HG02970 (cell line): ENCODE data around the gene MUC12.
"Not testable (repeated sequence)": the region's sequence is repeated elsewhere in the genome, so short reads cannot be mapped to it uniquely, and the experiment has no call there.

Experiments
- ATAC-seq: cut with Tn5 transposase; IDR thresholded peaks from one replicate; pipeline ENCODE4 v1.9.1; 2021; ENCODE audit warnings: mild to moderate bottlenecking, moderate library complexity, moderate number of reproducible peaks; ENCODE audit not compliant: unreplicated experiment, low FRiP score

The MUC12 gene, protein sequence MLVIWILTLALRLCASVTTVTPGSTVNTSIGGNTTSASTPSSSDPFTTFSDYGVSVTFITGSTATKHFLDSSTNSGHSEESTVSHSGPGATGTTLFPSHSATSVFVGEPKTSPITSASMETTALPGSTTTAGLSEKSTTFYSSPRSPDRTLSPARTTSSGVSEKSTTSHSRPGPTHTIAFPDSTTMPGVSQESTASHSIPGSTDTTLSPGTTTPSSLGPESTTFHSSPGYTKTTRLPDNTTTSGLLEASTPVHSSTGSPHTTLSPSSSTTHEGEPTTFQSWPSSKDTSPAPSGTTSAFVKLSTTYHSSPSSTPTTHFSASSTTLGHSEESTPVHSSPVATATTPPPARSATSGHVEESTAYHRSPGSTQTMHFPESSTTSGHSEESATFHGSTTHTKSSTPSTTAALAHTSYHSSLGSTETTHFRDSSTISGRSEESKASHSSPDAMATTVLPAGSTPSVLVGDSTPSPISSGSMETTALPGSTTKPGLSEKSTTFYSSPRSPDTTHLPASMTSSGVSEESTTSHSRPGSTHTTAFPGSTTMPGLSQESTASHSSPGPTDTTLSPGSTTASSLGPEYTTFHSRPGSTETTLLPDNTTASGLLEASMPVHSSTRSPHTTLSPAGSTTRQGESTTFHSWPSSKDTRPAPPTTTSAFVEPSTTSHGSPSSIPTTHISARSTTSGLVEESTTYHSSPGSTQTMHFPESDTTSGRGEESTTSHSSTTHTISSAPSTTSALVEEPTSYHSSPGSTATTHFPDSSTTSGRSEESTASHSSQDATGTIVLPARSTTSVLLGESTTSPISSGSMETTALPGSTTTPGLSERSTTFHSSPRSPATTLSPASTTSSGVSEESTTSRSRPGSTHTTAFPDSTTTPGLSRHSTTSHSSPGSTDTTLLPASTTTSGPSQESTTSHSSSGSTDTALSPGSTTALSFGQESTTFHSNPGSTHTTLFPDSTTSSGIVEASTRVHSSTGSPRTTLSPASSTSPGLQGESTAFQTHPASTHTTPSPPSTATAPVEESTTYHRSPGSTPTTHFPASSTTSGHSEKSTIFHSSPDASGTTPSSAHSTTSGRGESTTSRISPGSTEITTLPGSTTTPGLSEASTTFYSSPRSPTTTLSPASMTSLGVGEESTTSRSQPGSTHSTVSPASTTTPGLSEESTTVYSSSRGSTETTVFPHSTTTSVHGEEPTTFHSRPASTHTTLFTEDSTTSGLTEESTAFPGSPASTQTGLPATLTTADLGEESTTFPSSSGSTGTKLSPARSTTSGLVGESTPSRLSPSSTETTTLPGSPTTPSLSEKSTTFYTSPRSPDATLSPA (N-terminal part only)

GRCh38 chr7:100969066-100969615, at the start of gene MUC12:
Gene MUC12 (plus strand): TSS chr7:100969565. CDS start chr7:100969623, 58 bp downstream.
- ATAC-seq: no peak

DNA sequence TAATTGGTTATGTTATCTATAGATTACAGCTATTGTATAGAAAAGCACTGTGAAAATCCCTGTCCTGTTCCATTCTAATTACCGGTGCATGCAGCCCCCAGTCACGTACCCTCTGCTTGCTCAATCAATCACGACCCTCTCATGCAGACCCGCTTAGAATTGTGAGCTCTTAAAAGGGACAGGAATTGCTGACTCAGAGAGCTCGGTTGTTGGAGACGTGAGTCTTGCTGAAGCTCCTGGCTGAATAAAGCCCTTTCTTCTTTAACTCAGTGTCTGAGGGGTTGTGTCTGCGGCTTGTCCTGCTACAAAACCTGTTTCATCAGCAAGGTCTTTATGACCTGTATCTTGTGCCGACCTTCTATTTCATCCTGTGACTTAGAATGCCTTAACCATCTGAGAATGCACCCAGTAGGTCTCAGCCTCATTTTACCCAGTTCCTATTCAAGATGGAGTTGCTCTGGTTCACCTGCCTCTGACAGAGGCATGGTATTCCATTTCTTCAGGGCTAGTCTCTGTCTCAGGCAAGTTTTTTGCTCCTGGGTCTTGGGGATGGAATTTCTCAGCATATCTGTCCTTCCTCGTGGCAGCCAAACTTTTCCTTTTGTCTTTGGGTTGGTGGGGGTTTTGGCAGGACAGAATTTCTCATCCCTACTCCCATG, 49.5 kb upstream of the MUC12 start:
- not testable (repeated sequence) for ATAC-seq

GRCh38 chr7:100921039-100921438, 48.3 kb upstream of the MUC12 start:
- no peak for ATAC-seq

DNA sequence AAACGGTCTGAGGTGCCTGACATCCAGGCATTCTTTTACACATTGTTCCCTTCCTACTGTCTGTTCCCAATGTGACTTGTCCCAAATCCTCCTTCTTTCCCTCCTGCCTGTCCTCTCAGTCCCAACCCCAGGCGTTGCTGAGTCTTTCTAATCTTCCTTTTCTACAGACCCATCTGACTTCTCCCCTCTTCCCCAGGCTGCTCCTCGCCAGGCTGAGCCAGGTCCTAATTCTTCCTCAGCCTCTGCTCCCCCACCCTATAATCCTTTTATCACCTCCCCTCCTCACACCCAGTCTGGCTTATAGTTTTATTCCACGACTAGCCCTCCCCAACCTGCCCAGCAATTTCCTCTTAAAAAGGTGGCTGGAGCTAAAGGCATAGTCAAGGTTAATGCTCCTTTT, 45.7 kb upstream of the MUC12 start:
- not testable (repeated sequence) for ATAC-seq

DNA sequence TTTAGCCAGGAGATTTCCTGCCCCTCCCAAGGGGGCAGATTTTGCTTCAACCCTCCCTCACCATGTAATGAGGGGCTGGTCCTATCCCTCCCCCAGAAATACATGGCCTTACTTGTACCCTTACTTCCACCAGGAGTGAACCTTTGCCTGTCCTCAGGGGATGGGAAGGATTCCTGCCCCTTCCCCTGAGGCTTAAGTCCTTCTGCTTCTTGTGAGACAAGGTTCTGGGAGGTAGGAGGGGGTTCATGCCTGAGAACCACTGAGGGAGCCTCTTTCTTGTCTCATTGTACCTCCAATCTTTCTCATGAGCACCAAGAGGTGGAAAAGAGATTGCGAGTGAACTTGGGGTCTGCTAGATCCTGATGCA, 39.6 kb upstream of the MUC12 start:
- no peak for ATAC-seq

DNA sequence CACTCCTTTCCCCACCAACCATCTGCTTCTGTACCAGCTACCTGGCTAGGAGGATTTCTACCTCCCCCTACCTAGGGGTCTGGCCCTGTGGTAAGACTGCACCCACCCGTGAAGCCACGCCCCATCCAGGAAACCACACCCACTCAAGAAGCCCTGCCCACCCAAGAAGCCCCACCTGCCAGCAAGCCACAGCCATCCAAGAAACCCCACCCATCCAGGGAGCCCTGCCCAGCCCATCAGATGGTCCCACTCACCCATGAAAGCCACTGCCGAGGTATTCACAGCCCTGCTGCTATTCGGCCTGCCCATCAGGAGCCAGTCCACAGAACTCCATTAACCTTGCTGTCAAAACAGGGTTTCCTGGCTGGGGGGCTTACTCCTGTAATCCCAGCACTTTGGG, 35.6 kb upstream of the MUC12 start:
- ATAC-seq: no peak

- ATAC-seq: not testable (repeated sequence)
Measured at GRCh38 chr7:100935381-100935780, 34.0 kb upstream of the MUC12 start.

DNA sequence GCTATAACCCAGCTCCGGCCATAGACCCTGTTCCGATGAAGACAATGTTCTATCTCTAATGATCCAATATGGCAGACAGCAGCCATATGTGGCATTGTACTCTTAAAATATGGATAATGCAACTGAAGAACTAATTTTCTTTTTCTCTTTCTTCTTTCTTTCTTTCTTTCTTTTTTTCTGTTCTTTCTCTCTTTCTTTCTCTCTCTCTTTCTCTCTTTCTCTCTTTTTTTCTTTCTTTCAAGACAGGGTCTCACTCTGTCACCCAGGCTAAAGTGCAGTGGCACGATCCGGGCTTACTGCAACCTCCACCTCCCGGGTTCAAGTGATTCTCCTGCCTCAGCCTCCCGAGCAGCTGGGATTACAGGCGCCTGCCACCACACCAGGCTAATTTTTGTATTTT, 33.2 kb upstream of the MUC12 start:
- ATAC-seq: not testable (repeated sequence)

- no peak for ATAC-seq
Measured at GRCh38 chr7:100942045-100942774, 27.2 kb upstream of the MUC12 start.

GRCh38 chr7:100943693-100944092, 25.7 kb upstream of the MUC12 start:
- ATAC-seq: no peak

- no peak for ATAC-seq
Measured at GRCh38 chr7:100944138-100944537, 25.2 kb upstream of the MUC12 start.

GRCh38 chr7:100946111-100946510, 23.3 kb upstream of the MUC12 start:
- no peak for ATAC-seq

- no peak for ATAC-seq
Measured at GRCh38 chr7:100946766-100947365, 22.5 kb upstream of the MUC12 start.

- ATAC-seq: no peak
Measured at GRCh38 chr7:100947792-100948191, 21.6 kb upstream of the MUC12 start.

DNA sequence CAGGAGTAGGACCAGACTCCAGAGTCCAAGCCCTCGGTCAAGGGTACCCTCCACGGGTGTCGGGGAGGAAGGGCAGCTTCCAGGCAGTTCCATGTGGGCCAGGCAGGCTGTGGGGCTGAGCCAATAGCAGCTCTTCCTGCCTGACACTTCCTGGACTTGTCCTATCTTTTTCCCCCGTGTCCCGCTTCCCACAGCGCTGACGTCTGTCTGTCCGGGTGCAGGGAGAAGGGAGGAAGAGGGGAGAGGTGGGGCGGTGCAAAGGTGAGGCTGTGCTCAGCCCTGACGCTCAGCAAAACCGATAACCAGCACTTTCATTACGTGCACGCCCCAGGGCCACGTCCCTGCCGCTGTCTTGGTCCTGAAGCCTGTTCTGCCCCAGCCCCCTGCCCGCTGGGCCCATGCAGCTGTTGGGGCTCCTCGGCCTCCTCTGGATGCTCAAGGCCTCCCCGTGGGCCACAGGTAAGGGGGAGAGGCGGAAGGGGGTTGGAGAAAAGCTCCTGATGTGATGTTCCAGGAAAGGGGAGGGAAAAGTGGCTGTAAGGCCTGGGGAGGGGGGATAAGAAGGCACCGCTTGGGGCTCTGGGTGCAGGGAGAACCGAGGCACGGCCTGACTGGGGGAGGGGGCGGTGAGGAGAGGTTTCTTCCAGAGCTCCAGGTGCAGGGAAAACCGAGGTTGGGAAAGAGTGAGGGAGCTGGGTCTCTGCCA, 20.0 kb upstream of the MUC12 start, which contains the start of gene MUC3A:
MUC3A (plus strand) TSS at position 308 of the 706 bp plus-strand sequence; CDS start at position 399, 91 bp downstream.
- no peak for ATAC-seq

- ATAC-seq: no peak
Measured at GRCh38 chr7:100949933-100950443, 19.4 kb upstream of the MUC12 start.

DNA sequence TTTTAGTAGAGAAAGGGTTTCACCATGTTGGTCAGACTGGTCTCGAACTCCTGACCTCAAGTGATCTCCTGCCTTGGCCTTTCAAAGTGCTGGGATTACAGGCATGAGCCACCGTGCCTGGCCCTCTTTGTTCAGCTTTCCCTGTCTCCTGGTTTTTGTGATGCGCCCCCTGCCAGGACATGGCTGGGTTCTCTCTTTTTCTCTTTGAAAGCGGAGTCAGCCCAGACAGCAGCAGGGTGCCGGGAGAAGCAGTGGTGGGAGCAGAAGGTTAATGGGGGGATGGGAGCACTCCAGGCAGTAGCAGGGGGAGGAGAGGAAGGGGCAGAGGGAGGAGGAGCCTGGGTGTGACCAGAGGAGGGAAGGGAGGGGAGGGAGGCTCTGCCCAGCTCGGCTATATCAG, 18.2 kb upstream of the MUC12 start:
- ATAC-seq: no peak
